Lung (tissue), 12 donors: Measurements from ENCODE around the gene TPRG1. TPM values are rescaled to one million over a fixed set of nuclear protein-coding genes. Genes with fewer than 3 reads are reported as not detected.

Experiments
- ATAC-seq: fragments of 200-7000 bp; cut with Tn5 transposase; one replicate; pipeline ENCODE4 v1.9.1; 2020; ENCODE audit warnings: moderate number of reproducible peaks; ENCODE audit not compliant: insufficient read depth, low FRiP score
- DNase-seq, 3 donors: peaks; one replicate each; pipeline ENCODE4 v3.0.0-alpha.2; 2013 to 2017
- H3K27ac ChIP-seq, 2 donors: one replicate each; pipeline ENCODE4 v1.5.1; 2013; ENCODE audit warnings: mild to moderate bottlenecking in 2 of 2, moderate library complexity in 2 of 2, control low read depth in 1 of 2, inconsistent platforms in 1 of 2, low read depth in 1 of 2, low read length in 1 of 2
- H3K27me3 ChIP-seq, 3 donors: one replicate each; pipeline ENCODE4 v1.5.1; 2013; ENCODE audit warnings: low read length in 2 of 3; ENCODE audit not compliant: control insufficient read depth in 3 of 3, insufficient read depth in 3 of 3
- H3K36me3 ChIP-seq, 4 donors: one replicate each; pipeline ENCODE4 v1.5.1; 2013; ENCODE audit warnings: low read length in 4 of 4, mild to moderate bottlenecking in 1 of 4, moderate library complexity in 1 of 4; ENCODE audit not compliant: control insufficient read depth in 4 of 4, insufficient read depth in 4 of 4
- H3K4me1 ChIP-seq, 5 donors: one replicate each; pipeline ENCODE4 v1.5.1; 2013; ENCODE audit warnings: low read length in 5 of 5, mild to moderate bottlenecking in 2 of 5, moderate library complexity in 1 of 5; ENCODE audit not compliant: control insufficient read depth in 5 of 5, insufficient read depth in 5 of 5
- H3K4me3 ChIP-seq: one replicate; pipeline ENCODE4 v1.5.1; 2013; ENCODE audit warnings: mild to moderate bottlenecking, control low read depth, moderate library complexity
- H3K9ac ChIP-seq, 2 donors: one replicate each; pipeline ENCODE4 v1.5.1; 2013; ENCODE audit warnings: low read length in 2 of 2, control low read depth in 1 of 2; ENCODE audit not compliant: insufficient read depth in 1 of 2
- H3K9me3 ChIP-seq, 4 donors: one replicate each; pipeline ENCODE4 v1.5.1; 2013; ENCODE audit warnings: low read length in 3 of 4, mild to moderate bottlenecking in 1 of 4, moderate library complexity in 1 of 4; ENCODE audit not compliant: control insufficient read depth in 4 of 4, insufficient read depth in 3 of 4
- CTCF ChIP-seq: IDR thresholded peaks from 2 replicates; pipeline ENCODE4 v1.5.1; 2012; ENCODE audit warnings: mild to moderate bottlenecking; ENCODE audit errors: control extremely low read depth, extremely low read depth
- WGBS, 2 donors: extraction: QIAGEN DNeasy Blood & Tissue Kit; methylation state at CpG; one replicate each; pipeline ENCODE4 v1.1.7; 2013; 5-methylcytosine and 5-hydroxymethylcytosine counted together
- polyA plus RNA-seq, 2 donors: library from polyadenylated mRNA; stranded (reverse); fragments of 200-250 nt; gene quantifications; one replicate each; pipeline ENCODE4 v1.2.1, GENCODE V29; 2013
- total RNA-seq, 2 donors: library from RNA; depleted of rRNA in 1 of 2; stranded (reverse); fragments of >200 nt in 1 of 2; gene quantifications; one replicate each; pipeline ENCODE4 v1.2.1, GENCODE V29; 2014 to 2021
- donor health status: control.
- donor health status: control.
- donor health status: Bipolar disorder and iron deficiency.
- donor health status: healthy.
- donor health status: DM: yes; HTN: yes; CAD: no.

Gene TPRG1
- total and polyA plus RNA-seq, 4 donors = 3.7 to 13.8 (median 9.4) TPM

GRCh38 chr3:189204167-189204866, 32.5 kb downstream of the TPRG1 start:
- no peak overlapping the region for H3K27ac ChIP-seq
- H3K36me3 ChIP-seq = no peaks in the 10 kb centered on the region
- no peak overlapping the region for H3K4me3 ChIP-seq
- 56 to 58% methylated on average over 7 of the region's 7 CpGs for WGBS, 2 donors
- no peak for TF ChIP-seq CTCF
- H3K27me3 ChIP-seq = no peaks in the 10 kb centered on the region
- no peaks in the 10 kb centered on the region for H3K9me3 ChIP-seq
- no peak for DNase-seq
- peaks cover 0 to 8% (median 0%) of the 10 kb centered on the region in 5 donors for H3K4me1 ChIP-seq
- no peak for ATAC-seq
- no peak overlapping the region for H3K9ac ChIP-seq

GRCh38 chr3:189204937-189205336, 33.2 kb downstream of the TPRG1 start:
- Histone ChIP-seq H3K27ac (no peak overlapping the region), H3K36me3 (no peaks in the 10 kb centered on the region), H3K9ac (no peak overlapping the region), H3K4me1 (peaks cover 0 to 8% (median 0%) of the 10 kb centered on the region in 5 donors), H3K9me3 (no peaks in the 10 kb centered on the region), H3K27me3 (no peaks in the 10 kb centered on the region), H3K4me3 (no peak overlapping the region)
- ATAC-seq (no peak), DNase-seq (no peak)
- no peak for TF ChIP-seq CTCF
- 78 to 93% methylated on average over 2 of the region's 2 CpGs for WGBS, 2 donors

- DNase-seq (no peak), ATAC-seq (no peak)
- TF ChIP-seq CTCF = no peak
- Histone ChIP-seq H3K27me3 (no peaks in the 10 kb centered on the region), H3K9me3 (no peaks in the 10 kb centered on the region), H3K4me1 (no peaks in the 10 kb centered on the region), H3K4me3 (no peak overlapping the region), H3K9ac (no peak overlapping the region), H3K27ac (no peak overlapping the region), H3K36me3 (no peaks in the 10 kb centered on the region)
- 79 to 88% methylated on average over 4 of the region's 4 CpGs for WGBS, 2 donors
Measured at GRCh38 chr3:189210251-189210770, 38.5 kb downstream of the TPRG1 start.

GRCh38 chr3:189212681-189213080, 40.9 kb downstream of the TPRG1 start:
- Histone ChIP-seq H3K4me1 (no peaks in the 10 kb centered on the region), H3K27ac (no peak overlapping the region), H3K9me3 (no peaks in the 10 kb centered on the region), H3K4me3 (no peak overlapping the region), H3K36me3 (no peaks in the 10 kb centered on the region), H3K9ac (no peak overlapping the region), H3K27me3 (no peaks in the 10 kb centered on the region)
- TF ChIP-seq CTCF = no peak
- ATAC-seq (no peak), DNase-seq (no peak)
- 83 to 86% methylated on average over 2 of the region's 2 CpGs for WGBS, 2 donors
